HCT116 (cell line): ENCODE results near the gene AXDND1. TPM values are rescaled to one million over a fixed set of nuclear protein-coding genes. Genes with fewer than 3 reads are reported as not detected.
"Not testable (repeated sequence)": the region's sequence is repeated elsewhere in the genome, so short reads cannot be mapped to it uniquely, and the experiment has no call there.

Experiments used
- ATAC-seq: fragments of 200-7000 bp; cut with Tn5 transposase; 2 replicates; pipeline ENCODE4 v1.9.1; 2020; ENCODE audit warnings: mild to moderate bottlenecking, moderate library complexity
- BruUV-seq: library from RNA; stranded (reverse); fragments of 400-500 nt; replicated peaks from 2 replicates; lab custom pipeline; 2021; lab: Mats Ljungman, UMichigan
- CTCF ChIA-PET: fragments of 300-600 bp; sonication (Branson Sonifier 250); formaldehyde crosslinking; loops from one replicate; lab custom pipeline; 2021; ENCODE audit warnings: antibody characterized with exemption; lab: Charles Lee
- POLR2A ChIA-PET: fragments of 300-600, 350-600 bp; sonication (Branson Sonifier 250); formaldehyde crosslinking; loops from one replicate; lab custom pipeline; 2021; ENCODE audit warnings: antibody characterized with exemption; lab: Charles Lee
- RAD21 ChIA-PET, 2 experiments: fragments of 300-600 bp; sonication (Branson Sonifier 250); formaldehyde crosslinking; loops; one replicate each; lab custom pipeline; 2023; ENCODE audit warnings: low total read pairs in 2 of 2; ENCODE audit not compliant: uncharacterized antibody in 2 of 2, unreplicated experiment in 2 of 2, low non-redundant PET in 1 of 2; lab: Charles Lee
- DNase-seq: peaks from one replicate; pipeline ENCODE4 v3.0.0-alpha.2; 2010; ENCODE audit warnings: low read depth, low spot score
- H2AFZ ChIP-seq: fragments of 200-600 bp; shearing (Covaris generic), sonication (generic); 2 replicates; pipeline ENCODE4 v1.6.1; 2017; ENCODE audit warnings: low read depth, mixed run types, mixed read lengths, antibody characterized with exemption, low read length; ENCODE audit not compliant: poor library complexity, severe bottlenecking
- H3K27ac ChIP-seq: 2 replicates; pipeline ENCODE4 v1.5.1; 2012; ENCODE audit warnings: low read depth, low read length
- H3K27me3 ChIP-seq: fragments of 200-600 bp; sonication (generic); 2 replicates; pipeline ENCODE4 v1.6.1; 2016; ENCODE audit warnings: mixed run types, low read length, mixed read lengths; ENCODE audit not compliant: insufficient read depth
- H3K36me3 ChIP-seq, 2 experiments: fragments of 200-500 bp in 1 of 2; fragments of 200-600 bp in 1 of 2; sonication (Bioruptor generic) in 1 of 2; sonication (generic) in 1 of 2; 2 replicates each; pipeline versions ENCODE4 v1.5.1 to v1.6.1; 2014 to 2016; ENCODE audit warnings: low read length in 2 of 2, inconsistent platforms in 1 of 2, mixed read lengths in 1 of 2, mixed run types in 1 of 2; ENCODE audit not compliant: insufficient read depth in 2 of 2, control insufficient read depth in 1 of 2
- H3K4me1 ChIP-seq, 2 experiments: fragments of 200-600 bp in 1 of 2; sonication (generic) in 1 of 2; 2 replicates each; pipeline versions ENCODE4 v1.5.1 to v1.6.1; 2012 to 2017; ENCODE audit warnings: low read length in 2 of 2, inconsistent platforms in 1 of 2, mild to moderate bottlenecking in 1 of 2, mixed read lengths in 1 of 2, mixed run types in 1 of 2, moderate library complexity in 1 of 2; ENCODE audit not compliant: insufficient read depth in 2 of 2, control insufficient read depth in 1 of 2
- H3K4me2 ChIP-seq: fragments of 200-600 bp; sonication (generic); 2 replicates; pipeline ENCODE4 v1.6.1; 2017; ENCODE audit warnings: mixed run types, low read length, mixed read lengths
- H3K4me3 ChIP-seq, 2 experiments: fragments of 200-600 bp in 1 of 2; sonication (generic) in 1 of 2; replicated peaks in 1 of 2; 2 replicates each; pipeline ENCODE4 v1.5.1; 2011 to 2016; ENCODE audit warnings: low read length in 2 of 2, control low read depth in 1 of 2, low read depth in 1 of 2, mild to moderate bottlenecking in 1 of 2, mixed read lengths in 1 of 2, mixed run types in 1 of 2
- H3K79me2 ChIP-seq: fragments of 200-600 bp; sonication (generic); 2 replicates; pipeline ENCODE4 v1.6.1; 2017; ENCODE audit warnings: mild to moderate bottlenecking, mixed run types, low read length, moderate library complexity, mixed read lengths; ENCODE audit not compliant: insufficient read depth
- H3K9ac ChIP-seq: fragments of 200-600 bp; sonication (generic); 2 replicates; pipeline ENCODE4 v1.6.1; 2016; ENCODE audit warnings: low read length, mixed read lengths
- H3K9me2 ChIP-seq: fragments of 200-600 bp; sonication (generic), shearing (Covaris generic); 2 replicates; pipeline ENCODE4 v1.6.1; 2017; ENCODE audit warnings: mixed run types, mild to moderate bottlenecking, moderate library complexity; ENCODE audit not compliant: insufficient read depth
- H3K9me3 ChIP-seq, 2 experiments: fragments of 200-500 bp in 1 of 2; fragments of 200-600 bp in 1 of 2; sonication (Bioruptor generic) in 1 of 2; sonication (generic) in 1 of 2; 2 replicates each; pipeline ENCODE4 v1.6.1; 2014 to 2017; ENCODE audit warnings: low read length in 2 of 2, mixed read lengths in 2 of 2, inconsistent platforms in 1 of 2, low read depth in 1 of 2, mild to moderate bottlenecking in 1 of 2, mixed run types in 1 of 2, moderate library complexity in 1 of 2; ENCODE audit not compliant: control insufficient read depth in 1 of 2, insufficient read depth in 1 of 2
- H4K20me1 ChIP-seq: fragments of 200-600 bp; sonication (generic), shearing (Covaris generic); 2 replicates; pipeline ENCODE4 v1.6.1; 2017; ENCODE audit warnings: mixed run types, mild to moderate bottlenecking, moderate library complexity; ENCODE audit not compliant: insufficient read depth
- JUND ChIP-seq: IDR thresholded peaks from 2 replicates; pipeline ENCODE4 v1.6.1; 2012
- TCF7L2 ChIP-seq: IDR thresholded peaks from 2 replicates; pipeline ENCODE4 v1.7.0; 2011; ENCODE audit warnings: borderline replicate concordance, inconsistent platforms; ENCODE audit not compliant: insufficient read depth, insufficient read length; ENCODE audit errors: extremely low read depth
- intact Hi-C: fragments of 100-400 bp; cut with micrococcal nuclease; formaldehyde crosslinking; loops from 2 replicates; pipeline ENCODE4 v1.10.0; 2022
- total RNA-seq: library from RNA; stranded (reverse); gene quantifications from one replicate; pipeline ENCODE4 v1.2.1, GENCODE V29; 2021; ENCODE audit not compliant: unreplicated experiment
- TF ChIP-seq, protein P1 (sequence below): IDR thresholded peaks from 2 replicates; pipeline ENCODE4 v1.6.1; 2012; ENCODE audit warnings: low read depth

AXDND1 gene
- total RNA-seq, 1 experiment from 2014 or later, result 2.3 TPM

DNA sequence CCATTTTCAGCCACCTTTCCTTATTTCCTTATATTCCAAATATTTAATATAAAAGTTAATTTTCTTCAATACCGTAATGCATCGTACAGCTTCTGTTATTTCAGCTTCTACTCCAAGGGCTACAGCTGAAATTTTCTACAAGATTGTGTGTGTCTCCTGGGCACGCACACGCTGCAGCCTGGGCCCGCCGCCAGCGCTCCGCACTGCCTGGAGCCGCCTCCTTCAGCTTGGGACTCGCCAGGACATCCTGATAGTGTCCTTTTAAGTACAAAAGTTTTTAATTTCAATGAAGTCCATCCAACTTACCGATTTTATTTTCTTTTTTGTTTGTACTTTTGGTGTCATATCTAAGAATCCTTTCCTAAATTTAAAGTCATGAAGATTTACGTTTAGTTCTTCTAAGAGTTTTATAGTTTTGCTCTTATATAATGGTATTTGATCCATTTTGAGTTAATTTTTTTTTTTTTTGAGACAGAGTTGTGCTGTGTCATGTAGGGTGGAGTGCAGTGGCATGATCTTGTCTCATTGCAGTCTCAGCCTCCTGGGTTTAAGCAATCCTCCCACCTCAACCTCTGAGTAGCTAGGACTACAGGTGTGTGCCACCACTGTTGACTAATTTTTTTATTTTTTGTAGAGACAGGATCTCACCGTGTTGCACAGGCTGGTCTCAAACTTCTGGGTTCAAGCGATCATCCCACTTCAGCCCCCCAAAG, 82.8 kb downstream of the AXDND1 start (continued):
- TF ChIP-seq, protein P1, sequence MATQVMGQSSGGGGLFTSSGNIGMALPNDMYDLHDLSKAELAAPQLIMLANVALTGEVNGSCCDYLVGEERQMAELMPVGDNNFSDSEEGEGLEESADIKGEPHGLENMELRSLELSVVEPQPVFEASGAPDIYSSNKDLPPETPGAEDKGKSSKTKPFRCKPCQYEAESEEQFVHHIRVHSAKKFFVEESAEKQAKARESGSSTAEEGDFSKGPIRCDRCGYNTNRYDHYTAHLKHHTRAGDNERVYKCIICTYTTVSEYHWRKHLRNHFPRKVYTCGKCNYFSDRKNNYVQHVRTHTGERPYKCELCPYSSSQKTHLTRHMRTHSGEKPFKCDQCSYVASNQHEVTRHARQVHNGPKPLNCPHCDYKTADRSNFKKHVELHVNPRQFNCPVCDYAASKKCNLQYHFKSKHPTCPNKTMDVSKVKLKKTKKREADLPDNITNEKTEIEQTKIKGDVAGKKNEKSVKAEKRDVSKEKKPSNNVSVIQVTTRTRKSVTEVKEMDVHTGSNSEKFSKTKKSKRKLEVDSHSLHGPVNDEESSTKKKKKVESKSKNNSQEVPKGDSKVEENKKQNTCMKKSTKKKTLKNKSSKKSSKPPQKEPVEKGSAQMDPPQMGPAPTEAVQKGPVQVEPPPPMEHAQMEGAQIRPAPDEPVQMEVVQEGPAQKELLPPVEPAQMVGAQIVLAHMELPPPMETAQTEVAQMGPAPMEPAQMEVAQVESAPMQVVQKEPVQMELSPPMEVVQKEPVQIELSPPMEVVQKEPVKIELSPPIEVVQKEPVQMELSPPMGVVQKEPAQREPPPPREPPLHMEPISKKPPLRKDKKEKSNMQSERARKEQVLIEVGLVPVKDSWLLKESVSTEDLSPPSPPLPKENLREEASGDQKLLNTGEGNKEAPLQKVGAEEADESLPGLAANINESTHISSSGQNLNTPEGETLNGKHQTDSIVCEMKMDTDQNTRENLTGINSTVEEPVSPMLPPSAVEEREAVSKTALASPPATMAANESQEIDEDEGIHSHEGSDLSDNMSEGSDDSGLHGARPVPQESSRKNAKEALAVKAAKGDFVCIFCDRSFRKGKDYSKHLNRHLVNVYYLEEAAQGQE, result no peak
- TF ChIP-seq JUND (no peak), TCF7L2 (no peak)

DNA sequence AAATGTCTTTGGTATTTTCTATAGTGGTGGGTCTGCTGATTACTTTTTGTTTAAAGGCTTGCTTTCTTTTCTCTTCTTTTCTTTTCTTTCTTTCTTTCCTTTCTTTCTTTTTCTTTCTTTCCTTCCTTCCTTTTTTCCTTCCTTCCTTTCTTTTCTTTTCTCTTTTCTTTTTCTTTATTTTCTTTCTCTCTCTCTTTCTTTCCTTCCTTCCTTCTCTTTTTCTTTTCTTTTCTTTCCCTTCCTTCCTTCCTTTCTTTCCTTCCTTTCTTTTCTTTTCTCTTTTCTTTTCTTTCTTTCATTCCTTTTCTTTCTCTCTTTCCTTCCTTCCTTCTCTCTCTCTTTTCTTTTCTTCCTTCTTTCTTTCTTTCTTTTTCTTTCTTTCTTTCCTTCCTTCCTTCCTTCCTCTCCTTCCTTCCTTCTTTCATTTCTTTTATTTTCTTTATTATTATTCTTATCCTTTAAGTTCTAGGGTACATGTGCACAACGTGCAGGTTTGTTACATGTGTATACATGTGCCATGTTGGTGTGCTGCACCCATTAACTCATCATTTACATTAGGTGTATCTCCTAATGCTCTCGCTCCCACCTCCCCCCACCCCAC, 93.9 kb downstream of the AXDND1 start:
- intact Hi-C loops, H3K9me2 ChIP-seq, H3K9me3 ChIP-seq, H3K27ac ChIP-seq, DNase-seq, H3K4me2 ChIP-seq, ATAC-seq, H3K27me3 ChIP-seq, H3K36me3 ChIP-seq, POLR2A ChIA-PET, H3K9ac ChIP-seq, H4K20me1 ChIP-seq, H3K4me3 ChIP-seq, H3K4me1 ChIP-seq, BruUV-seq, CTCF ChIA-PET, H3K79me2 ChIP-seq, H2AFZ ChIP-seq, RAD21 ChIA-PET: not testable (repeated sequence)

GRCh38 chr1:179465661-179466060, 99.9 kb downstream of the AXDND1 start:
- BruUV-seq, H3K4me2 ChIP-seq, H3K36me3 ChIP-seq, H3K9me2 ChIP-seq, H3K79me2 ChIP-seq, ATAC-seq, H3K9ac ChIP-seq, CTCF ChIA-PET, H2AFZ ChIP-seq, POLR2A ChIA-PET, H4K20me1 ChIP-seq, H3K4me1 ChIP-seq, H3K27me3 ChIP-seq, DNase-seq, RAD21 ChIA-PET, H3K4me3 ChIP-seq, H3K9me3 ChIP-seq, intact Hi-C loops, H3K27ac ChIP-seq: not testable (repeated sequence)
